Choroid plexus epithelial cell (primary cell): ENCODE measurements around the gene INPP5F.
"Not testable (repeated sequence)": the region's sequence is repeated elsewhere in the genome, so short reads cannot be mapped to it uniquely, and the experiment has no call there.

Experiments
- DNase-seq: peaks from one replicate; pipeline ENCODE4 v3.0.0-alpha.2; 2010; ENCODE audit warnings: low read depth
- H3K4me3 ChIP-seq: 2 replicates; pipeline ENCODE4 v1.5.1; 2011; ENCODE audit warnings: low read depth, mild to moderate bottlenecking, control low read depth, low read length, moderate library complexity
- CTCF ChIP-seq: conservative IDR thresholded peaks from 2 replicates; pipeline ENCODE4 v1.5.1; 2011; ENCODE audit warnings: low read depth, mild to moderate bottlenecking, control low read depth, inconsistent platforms, low read length, moderate library complexity

INPP5F gene

DNA sequence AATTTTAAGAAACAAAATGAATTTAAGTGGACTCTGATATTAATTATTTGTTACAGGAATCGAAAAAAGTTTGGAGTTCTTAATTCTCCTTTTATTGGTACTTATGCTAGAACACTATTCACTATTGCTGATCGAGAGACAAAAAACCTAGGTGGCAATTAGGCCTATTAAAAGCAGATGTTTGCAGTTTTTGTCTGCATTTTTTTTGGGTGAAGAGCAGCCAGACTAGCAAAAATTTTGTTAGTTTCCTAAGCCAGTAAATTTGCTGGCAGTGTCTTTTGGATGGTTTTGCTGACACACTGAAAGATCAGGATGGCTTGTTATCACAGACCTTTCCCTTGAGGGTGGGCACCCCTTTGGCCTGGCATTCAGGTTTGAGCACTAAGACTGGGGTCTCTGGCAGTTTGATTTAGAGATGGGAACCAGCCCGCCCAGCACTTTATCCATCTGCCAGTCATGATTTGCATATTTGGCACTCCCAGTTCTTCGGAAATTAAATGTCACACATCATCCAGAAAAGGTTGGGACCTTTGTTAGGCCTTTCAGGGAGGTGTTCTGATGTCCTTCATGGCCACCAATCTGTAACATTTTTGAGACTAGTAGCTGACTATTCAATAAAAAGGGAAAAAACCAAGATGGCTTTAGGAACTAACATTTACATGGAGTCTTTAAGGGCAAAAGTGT lies 57.3 kb downstream of the INPP5F start:
- DNase-seq, result no peak
- no peak overlapping the region for H3K4me3 ChIP-seq
- TF ChIP-seq CTCF, result no peak

GRCh38 chr10:119783665-119784027 lies 57.8 kb downstream of the INPP5F start:
- H3K4me3 ChIP-seq, result no peak overlapping the region

DNA sequence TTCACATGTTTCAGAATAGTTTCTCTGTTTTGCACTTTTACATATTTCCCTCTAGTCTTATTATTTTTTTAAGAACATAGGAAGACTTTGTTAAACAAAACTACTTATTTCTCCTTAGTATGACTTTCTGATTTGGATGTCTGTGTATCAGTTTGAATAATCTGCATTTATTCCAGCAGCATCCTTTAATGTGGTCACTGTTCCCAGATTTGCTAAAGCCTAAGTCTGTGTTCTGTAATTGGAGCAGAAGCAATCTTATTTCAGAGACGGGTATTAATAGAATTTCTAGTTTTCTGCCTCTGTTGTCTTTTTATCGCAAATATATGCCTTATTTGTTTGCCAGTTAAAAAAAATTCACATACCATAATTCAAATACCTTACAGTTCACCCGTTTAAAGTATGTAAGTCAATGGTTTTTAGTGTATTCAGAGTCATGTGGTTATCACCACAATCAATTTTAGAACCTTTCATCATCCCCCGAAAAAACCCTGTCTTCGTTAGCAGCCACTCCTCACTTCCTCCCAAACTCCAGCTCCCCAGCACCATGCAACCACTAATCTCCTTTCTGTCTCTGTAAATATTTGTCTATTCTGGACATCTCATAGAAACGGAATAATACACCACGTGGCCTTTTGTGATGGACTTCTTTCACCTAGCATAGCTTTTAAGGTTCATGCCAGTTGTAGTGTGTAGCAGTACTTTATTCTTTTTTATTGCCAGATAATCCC lies 58.7 kb downstream of the INPP5F start:
- DNase-seq, result no peak
- TF ChIP-seq CTCF, result no peak
- no peak overlapping the region for H3K4me3 ChIP-seq

More at GRCh38 chr10:119783665-119784027, 57.8 kb downstream of the INPP5F start:
- DNase-seq, result no peak
- no peak for TF ChIP-seq CTCF

DNA sequence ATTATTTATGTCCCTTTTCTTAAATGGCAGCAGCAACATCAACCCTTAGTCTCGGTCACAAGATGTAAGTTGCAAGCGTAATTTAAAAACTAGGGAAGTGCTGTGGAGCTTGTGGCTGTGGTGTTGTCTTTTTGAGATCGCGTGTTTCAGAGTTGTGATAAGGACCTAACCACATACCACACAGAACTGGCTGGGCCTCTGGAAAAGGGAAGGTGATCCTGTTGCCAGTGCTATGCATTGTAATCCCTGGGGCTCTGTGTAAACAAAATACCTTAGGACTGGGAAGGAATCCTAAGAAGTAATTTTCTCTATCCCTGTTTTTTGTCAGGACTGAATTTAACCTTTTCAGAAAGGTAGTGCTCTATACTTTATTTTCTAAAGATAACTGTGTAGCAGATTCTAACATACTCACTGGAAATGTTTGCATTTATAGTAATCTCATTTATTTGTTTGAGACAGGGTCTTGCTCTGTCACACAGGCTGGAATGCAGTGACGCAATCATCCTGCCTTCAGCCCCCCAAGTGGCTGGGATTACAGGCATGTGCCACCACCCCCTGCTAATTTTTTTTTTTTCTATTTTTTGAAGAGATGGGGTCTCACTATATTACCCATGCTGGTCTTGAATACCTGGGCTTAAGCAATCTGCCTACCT lies 60.4 kb downstream of the INPP5F start:
- no peak overlapping the region for H3K4me3 ChIP-seq
- DNase-seq, result peak; percentile 78
- no peak for TF ChIP-seq CTCF

DNA sequence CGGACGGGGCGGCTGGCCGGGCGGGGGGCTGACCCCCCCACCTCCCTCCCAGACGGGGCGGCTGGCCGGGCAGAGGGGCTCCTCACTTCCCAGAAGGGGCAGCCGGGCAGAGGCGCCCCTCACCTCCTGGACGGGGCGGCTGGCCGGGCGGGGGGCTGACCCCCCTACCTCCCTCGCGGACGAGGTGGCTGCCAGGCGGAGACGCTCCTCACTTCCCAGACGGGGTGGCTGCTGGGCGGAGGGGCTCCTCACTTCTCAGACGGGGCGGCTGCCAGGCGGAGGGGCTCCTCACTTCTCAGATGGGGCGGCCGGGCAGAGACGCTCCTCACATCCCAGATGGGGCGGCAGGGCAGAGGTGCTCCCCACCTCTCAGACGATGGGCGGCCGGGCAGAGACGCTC lies 69.3 kb downstream of the INPP5F start:
- not testable (repeated sequence) for H3K4me3 ChIP-seq, DNase-seq

DNA sequence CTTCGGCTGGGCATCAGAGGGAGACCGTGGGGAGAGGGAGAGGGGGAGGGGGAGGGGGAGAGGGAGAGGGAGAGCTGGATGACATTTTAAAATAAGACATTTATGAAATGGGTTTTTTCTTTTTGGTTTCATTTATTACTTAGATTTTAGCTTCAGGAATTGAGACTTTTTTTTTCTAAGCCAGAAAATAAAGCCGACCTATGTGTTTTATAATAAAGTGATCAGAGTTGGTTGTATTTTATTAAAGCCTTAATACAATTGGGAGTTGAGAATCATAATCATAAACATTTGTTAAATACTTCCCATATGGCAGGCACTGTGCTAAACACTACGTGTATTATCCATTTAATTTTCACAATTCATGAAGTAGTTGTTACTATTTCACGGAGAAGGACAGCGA lies 70.2 kb downstream of the INPP5F start:
- DNase-seq, result no peak
- H3K4me3 ChIP-seq, result no peak overlapping the region
- no peak for TF ChIP-seq CTCF

GRCh38 chr10:119801176-119801575 lies 75.3 kb downstream of the INPP5F start:
- no peak for DNase-seq
- H3K4me3 ChIP-seq, result no peak overlapping the region

More at GRCh38 chr10:119801176-119801575, 75.3 kb downstream of the INPP5F start:
- TF ChIP-seq CTCF, result no peak
